ENCODE measurements around the gene NR1H3.

The NR1H3 gene

GRCh38 chr11:47258317-47258902 is 614 bp downstream of the NR1H3 start:
- Histone ChIP-seq H3K36me3 (no peaks in the 10 kb centered on the region), H3K27ac (no peak overlapping the region), H3K27me3 (no peaks in the 10 kb centered on the region), H3K9me3 (no peaks in the 10 kb centered on the region), H3K4me3 (ENCODE audit: low read depth in 1 of 2, low read length in 1 of 2) (no peak overlapping the region), H3K4me1 (ENCODE audit: control insufficient read depth in 1 of 2, insufficient read depth in 1 of 2, low read depth in 1 of 2, low read length in 1 of 2) (peaks cover 0 to 16% of the 10 kb centered on the region in 2 experiments)
- TF ChIP-seq CTCF (IDR thresholded peaks at IDR 0.05), result no peak

GRCh38 chr11:47259232-47259977 is 1.6 kb downstream of the NR1H3 start:
- Histone ChIP-seq H3K4me3 (ENCODE audit: low read depth in 1 of 2, low read length in 1 of 2) (no peak overlapping the region), H3K27ac (no peak overlapping the region)
- no peak for TF ChIP-seq CTCF (IDR thresholded peaks at IDR 0.05)

GRCh38 chr11:47260366-47260765 is 2.6 kb downstream of the NR1H3 start:
- no peak for TF ChIP-seq CTCF (IDR thresholded peaks at IDR 0.05)
- H3K27me3 ChIP-seq, result no peaks in the 10 kb centered on the region
- H3K4me1 ChIP-seq (ENCODE audit: control insufficient read depth in 1 of 2, insufficient read depth in 1 of 2, low read depth in 1 of 2, low read length in 1 of 2), result peaks cover 0 to 11% of the 10 kb centered on the region in 2 experiments
- H3K27ac ChIP-seq, result no peak overlapping the region
- no peaks in the 10 kb centered on the region for H3K9me3 ChIP-seq
- H3K4me3 ChIP-seq (ENCODE audit: low read depth in 1 of 2, low read length in 1 of 2), result no peak overlapping the region
- H3K36me3 ChIP-seq, result no peaks in the 10 kb centered on the region

More at GRCh38 chr11:47259232-47259977, 1.6 kb downstream of the NR1H3 start:
- H3K4me1 ChIP-seq (ENCODE audit: control insufficient read depth in 1 of 2, insufficient read depth in 1 of 2, low read depth in 1 of 2, low read length in 1 of 2), result peaks cover 0 to 16% of the 10 kb centered on the region in 2 experiments
- H3K9me3 ChIP-seq, result no peaks in the 10 kb centered on the region
- H3K27me3 ChIP-seq, result no peaks in the 10 kb centered on the region
- H3K36me3 ChIP-seq, result no peaks in the 10 kb centered on the region

GRCh38 chr11:47261291-47261800 is 3.5 kb downstream of the NR1H3 start:
- H3K4me1 ChIP-seq (ENCODE audit: control insufficient read depth in 1 of 2, insufficient read depth in 1 of 2, low read depth in 1 of 2, low read length in 1 of 2), result peaks cover 0 to 11% of the 10 kb centered on the region in 2 experiments
- H3K36me3 ChIP-seq, result no peaks in the 10 kb centered on the region
- H3K9me3 ChIP-seq, result no peaks in the 10 kb centered on the region
- no peaks in the 10 kb centered on the region for H3K27me3 ChIP-seq
- TF ChIP-seq CTCF (IDR thresholded peaks at IDR 0.05), result no peak
- H3K4me3 ChIP-seq (ENCODE audit: low read depth in 1 of 2, low read length in 1 of 2), result no peak overlapping the region
- no peak overlapping the region for H3K27ac ChIP-seq

GRCh38 chr11:47264119-47264518 is 6.3 kb downstream of the NR1H3 start:
- Histone ChIP-seq H3K36me3 (no peaks in the 10 kb centered on the region), H3K9me3 (no peaks in the 10 kb centered on the region), H3K27ac (no peak overlapping the region), H3K4me3 (ENCODE audit: low read depth in 1 of 2, low read length in 1 of 2) (no peak overlapping the region), H3K4me1 (ENCODE audit: control insufficient read depth in 1 of 2, insufficient read depth in 1 of 2, low read depth in 1 of 2, low read length in 1 of 2) (peaks cover 11 to 15% of the 10 kb centered on the region in 2 experiments), H3K27me3 (no peaks in the 10 kb centered on the region)
- no peak for TF ChIP-seq CTCF (IDR thresholded peaks at IDR 0.05)

Measured in neutrophil (primary cell).